ENCODE results near the gene ZNF385B. TPM values are rescaled to one million over a fixed set of nuclear protein-coding genes. Genes with fewer than 3 reads are reported as not detected.

ZNF385B gene
- polyA plus RNA-seq, 1 donor from 2014 or later = not detected

GRCh38 chr2:179677077-179677688 lies 184.2 kb downstream of the ZNF385B start:
- Mint-ChIP-seq H3K27ac (no peak overlapping the region), H3K27me3 (peaks cover 2% of the 10 kb centered on the region), H3K9me3 (no peaks in the 10 kb centered on the region), H3K36me3 (peaks cover 3% of the 10 kb centered on the region), H3K4me1 (no peaks in the 10 kb centered on the region), H3K4me3 (no peak overlapping the region)

GRCh38 chr2:179675435-179675834 lies 186.0 kb downstream of the ZNF385B start:
- Mint-ChIP-seq H3K27me3 (peaks cover 2% of the 10 kb centered on the region), H3K4me3 (peak overlapping the region in 1 of 4 donors; percentile 32), H3K9me3 (peaks cover 0 to 2% (median 0%) of the 10 kb centered on the region in 3 donors), H3K36me3 (peaks cover 3% of the 10 kb centered on the region), H3K4me1 (no peaks in the 10 kb centered on the region), H3K27ac (no peak overlapping the region)

GRCh38 chr2:179671043-179671981 lies 190.1 kb downstream of the ZNF385B start:
- no peak overlapping the region for H3K27ac Mint-ChIP-seq
- H3K4me1 Mint-ChIP-seq = no peaks in the 10 kb centered on the region
- H3K4me3 Mint-ChIP-seq = no peak overlapping the region
- H3K27me3 Mint-ChIP-seq = peaks cover 4% of the 10 kb centered on the region
- H3K9me3 Mint-ChIP-seq = peaks cover 0 to 2% (median 0%) of the 10 kb centered on the region in 3 donors
- no peaks in the 10 kb centered on the region for H3K36me3 Mint-ChIP-seq

- Mint-ChIP-seq H3K27me3 (peaks cover 4% of the 10 kb centered on the region), H3K9me3 (peaks cover 0 to 2% (median 0%) of the 10 kb centered on the region in 3 donors), H3K27ac (no peak overlapping the region)
Observed at GRCh38 chr2:179669196-179669595, 192.2 kb downstream of the ZNF385B start.

GRCh38 chr2:179664972-179665812 lies 196.2 kb downstream of the ZNF385B start:
- Mint-ChIP-seq H3K27me3 (peaks cover 3% of the 10 kb centered on the region), H3K4me3 (no peak overlapping the region), H3K36me3 (no peaks in the 10 kb centered on the region), H3K4me1 (no peaks in the 10 kb centered on the region), H3K9me3 (no peaks in the 10 kb centered on the region), H3K27ac (no peak overlapping the region)

More at GRCh38 chr2:179669196-179669595, 192.2 kb downstream of the ZNF385B start:
- H3K4me3 Mint-ChIP-seq = no peak overlapping the region
- no peaks in the 10 kb centered on the region for H3K4me1 Mint-ChIP-seq
- H3K36me3 Mint-ChIP-seq = no peaks in the 10 kb centered on the region

GRCh38 chr2:179661986-179662385 lies 199.4 kb downstream of the ZNF385B start:
- Mint-ChIP-seq H3K4me3 (no peak overlapping the region), H3K4me1 (no peaks in the 10 kb centered on the region), H3K27me3 (peaks cover 2% of the 10 kb centered on the region), H3K27ac (no peak overlapping the region), H3K36me3 (no peaks in the 10 kb centered on the region), H3K9me3 (no peaks in the 10 kb centered on the region)

GRCh38 chr2:179657068-179657595 lies 204.3 kb downstream of the ZNF385B start:
- no peaks in the 10 kb centered on the region for H3K9me3 Mint-ChIP-seq
- no peaks in the 10 kb centered on the region for H3K36me3 Mint-ChIP-seq
- H3K27me3 Mint-ChIP-seq = peaks cover 2% of the 10 kb centered on the region
- H3K4me3 Mint-ChIP-seq = no peak overlapping the region
- H3K27ac Mint-ChIP-seq = no peak overlapping the region
- H3K4me1 Mint-ChIP-seq = no peaks in the 10 kb centered on the region

GRCh38 chr2:179655627-179656026 lies 205.8 kb downstream of the ZNF385B start:
- Mint-ChIP-seq H3K27me3 (peaks cover 4% of the 10 kb centered on the region), H3K4me3 (no peak overlapping the region), H3K4me1 (no peaks in the 10 kb centered on the region), H3K9me3 (no peaks in the 10 kb centered on the region), H3K36me3 (no peaks in the 10 kb centered on the region), H3K27ac (no peak overlapping the region)

GRCh38 chr2:179654806-179655205 lies 206.6 kb downstream of the ZNF385B start:
- H3K36me3 Mint-ChIP-seq = no peaks in the 10 kb centered on the region
- no peaks in the 10 kb centered on the region for H3K9me3 Mint-ChIP-seq
- peaks cover 4% of the 10 kb centered on the region for H3K27me3 Mint-ChIP-seq
- H3K4me3 Mint-ChIP-seq = no peak overlapping the region
- H3K4me1 Mint-ChIP-seq = no peaks in the 10 kb centered on the region
- H3K27ac Mint-ChIP-seq = no peak overlapping the region

- H3K4me1 Mint-ChIP-seq = no peaks in the 10 kb centered on the region
Observed at GRCh38 chr2:179652296-179652695, 209.1 kb downstream of the ZNF385B start.

GRCh38 chr2:179650420-179650819 lies 211.0 kb downstream of the ZNF385B start:
- Mint-ChIP-seq H3K4me3 (no peak overlapping the region), H3K9me3 (no peaks in the 10 kb centered on the region), H3K27me3 (peaks cover 2% of the 10 kb centered on the region), H3K4me1 (no peaks in the 10 kb centered on the region), H3K27ac (no peak overlapping the region), H3K36me3 (no peaks in the 10 kb centered on the region)

More at GRCh38 chr2:179652296-179652695, 209.1 kb downstream of the ZNF385B start:
- H3K27me3 Mint-ChIP-seq = peaks cover 2% of the 10 kb centered on the region
- H3K36me3 Mint-ChIP-seq = no peaks in the 10 kb centered on the region
- no peak overlapping the region for H3K4me3 Mint-ChIP-seq
- H3K9me3 Mint-ChIP-seq = no peaks in the 10 kb centered on the region
- H3K27ac Mint-ChIP-seq = no peak overlapping the region

GRCh38 chr2:179646862-179647587 lies 214.4 kb downstream of the ZNF385B start:
- Mint-ChIP-seq H3K9me3 (no peaks in the 10 kb centered on the region), H3K27ac (no peak overlapping the region), H3K4me3 (no peak overlapping the region), H3K36me3 (no peaks in the 10 kb centered on the region), H3K27me3 (peaks cover 2% of the 10 kb centered on the region), H3K4me1 (no peaks in the 10 kb centered on the region)

- Mint-ChIP-seq H3K9me3 (no peaks in the 10 kb centered on the region), H3K4me3 (no peak overlapping the region), H3K4me1 (no peaks in the 10 kb centered on the region), H3K27ac (no peak overlapping the region), H3K27me3 (no peaks in the 10 kb centered on the region), H3K36me3 (no peaks in the 10 kb centered on the region)
Observed at GRCh38 chr2:179646173-179646769, 215.1 kb downstream of the ZNF385B start.

GRCh38 chr2:179645047-179645446 lies 216.4 kb downstream of the ZNF385B start:
- Mint-ChIP-seq H3K27ac (no peak overlapping the region), H3K9me3 (no peaks in the 10 kb centered on the region), H3K27me3 (no peaks in the 10 kb centered on the region), H3K4me3 (no peak overlapping the region), H3K36me3 (no peaks in the 10 kb centered on the region), H3K4me1 (no peaks in the 10 kb centered on the region)
